ENCODE data around the gene GFY. TPM values are rescaled to one million over a fixed set of nuclear protein-coding genes. Genes with fewer than 3 reads are reported as not detected.

The GFY gene
- not detected in 2 replicates for total RNA-seq (2014; rRNA removed; shearing (Covaris generic))

GRCh38 chr19:49425178-49425577 lies at the start of gene GFY:
GFY (plus strand) TSS chr19:49425388; CDS start chr19:49426431, 1,043 bp downstream.
- DNase-seq (ENCODE audit: low spot score): no peak

- no peak for DNase-seq (ENCODE audit: low spot score)
These were observed 46.7 kb upstream of the GFY start for GRCh38 chr19:49378512-49378911.

GRCh38 chr19:49380391-49380790 lies 44.8 kb upstream of the GFY start:
- no peak for DNase-seq (ENCODE audit: low spot score)

- no peak for DNase-seq (ENCODE audit: low spot score)
These were observed 42.5 kb upstream of the GFY start for GRCh38 chr19:49382639-49383038.

- no peak for DNase-seq (ENCODE audit: low spot score)
These were observed 41.6 kb upstream of the GFY start for GRCh38 chr19:49383599-49383998.

GRCh38 chr19:49387936-49388372 lies 37.2 kb upstream of the GFY start, which contains the start of gene KASH5:
KASH5 (plus strand) TSS chr19:49388249; CDS start chr19:49390884, 2,635 bp downstream.
- no peak for DNase-seq (ENCODE audit: low spot score)

GRCh38 chr19:49389406-49389805 lies 35.8 kb upstream of the GFY start:
- no peak for DNase-seq (ENCODE audit: low spot score)

GRCh38 chr19:49390131-49390928 lies 34.9 kb upstream of the GFY start:
- no peak for DNase-seq (ENCODE audit: low spot score)

- no peak for DNase-seq (ENCODE audit: low spot score)
These were observed 34.2 kb upstream of the GFY start for GRCh38 chr19:49390929-49391359.

GRCh38 chr19:49391581-49392399 lies 33.4 kb upstream of the GFY start:
- DNase-seq (ENCODE audit: low spot score): peak; percentile 95

GRCh38 chr19:49393881-49394280 lies 31.3 kb upstream of the GFY start:
- DNase-seq (ENCODE audit: low spot score): no peak

- DNase-seq (ENCODE audit: low spot score): no peak
These were observed 29.4 kb upstream of the GFY start for GRCh38 chr19:49395581-49396407.

GRCh38 chr19:49396738-49397505 lies 28.3 kb upstream of the GFY start:
- no peak for DNase-seq (ENCODE audit: low spot score)

GRCh38 chr19:49398001-49398615 lies 27.1 kb upstream of the GFY start:
- DNase-seq (ENCODE audit: low spot score): no peak

GRCh38 chr19:49398931-49399330 lies 26.3 kb upstream of the GFY start:
- DNase-seq (ENCODE audit: low spot score): no peak

- no peak for DNase-seq (ENCODE audit: low spot score)
These were observed 25.2 kb upstream of the GFY start for GRCh38 chr19:49400029-49400428.

GRCh38 chr19:49403404-49404187 lies 21.6 kb upstream of the GFY start:
- DNase-seq (ENCODE audit: low spot score): no peak

GRCh38 chr19:49407079-49407478 lies 18.1 kb upstream of the GFY start:
- no peak for DNase-seq (ENCODE audit: low spot score)

GRCh38 chr19:49407482-49408015 lies 17.6 kb upstream of the GFY start:
- no peak for DNase-seq (ENCODE audit: low spot score)
